Retinal pigment epithelial cell (primary cell): ENCODE measurements around the gene MTFR1L.

Experiments
- DNase-seq: peaks from one replicate; pipeline ENCODE4 v3.0.0-alpha.2; 2010; ENCODE audit warnings: low read depth
- H3K4me3 ChIP-seq: 2 replicates; pipeline ENCODE4 v1.5.1; 2011; ENCODE audit warnings: mild to moderate bottlenecking, low read length, control low read depth, moderate library complexity
- TF ChIP-seq, protein P1 (sequence below): conservative IDR thresholded peaks from 2 replicates; pipeline ENCODE4 v1.5.1; 2011; ENCODE audit warnings: low read depth, low read length, control low read depth, inconsistent platforms

Gene MTFR1L

DNA sequence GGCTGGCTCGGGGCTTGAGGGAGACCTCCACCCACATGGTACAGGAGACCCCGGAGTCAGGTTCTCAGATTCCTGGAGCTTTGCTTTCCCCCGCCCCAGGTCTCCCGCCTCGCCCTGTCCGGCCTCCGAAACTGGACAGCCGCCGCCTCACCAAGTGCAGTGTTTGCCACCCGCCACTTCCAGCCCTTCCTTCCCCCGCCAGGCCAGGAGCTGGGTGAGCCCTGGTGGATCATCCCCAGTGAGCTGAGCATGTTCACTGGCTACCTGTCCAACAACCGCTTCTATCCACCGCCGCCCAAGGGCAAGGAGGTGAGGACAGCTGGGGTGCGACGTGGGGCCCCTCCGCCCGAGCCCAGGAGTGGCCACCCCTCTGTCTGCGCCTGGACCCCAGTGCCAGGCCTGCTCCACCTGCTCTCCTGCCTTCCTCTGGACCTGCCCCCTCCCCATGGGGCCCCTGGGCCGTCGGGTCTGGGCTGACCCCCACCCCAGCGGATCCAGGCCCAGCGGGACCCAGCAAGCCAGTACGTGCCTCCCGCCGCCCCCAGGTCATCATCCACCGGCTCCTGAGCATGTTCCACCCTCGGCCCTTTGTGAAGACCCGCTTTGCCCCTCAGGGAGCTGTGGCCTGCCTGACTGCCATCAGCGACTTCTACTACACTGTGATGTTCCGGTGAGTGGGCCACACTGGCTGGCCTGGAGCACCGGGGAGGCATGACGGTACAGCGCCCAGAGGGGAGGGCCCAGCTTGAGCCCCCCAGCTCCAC is 11.1 kb upstream of the MTFR1L start:
- H3K4me3 ChIP-seq, result no peak overlapping the region
- DNase-seq, result no peak
- TF ChIP-seq, protein P1, sequence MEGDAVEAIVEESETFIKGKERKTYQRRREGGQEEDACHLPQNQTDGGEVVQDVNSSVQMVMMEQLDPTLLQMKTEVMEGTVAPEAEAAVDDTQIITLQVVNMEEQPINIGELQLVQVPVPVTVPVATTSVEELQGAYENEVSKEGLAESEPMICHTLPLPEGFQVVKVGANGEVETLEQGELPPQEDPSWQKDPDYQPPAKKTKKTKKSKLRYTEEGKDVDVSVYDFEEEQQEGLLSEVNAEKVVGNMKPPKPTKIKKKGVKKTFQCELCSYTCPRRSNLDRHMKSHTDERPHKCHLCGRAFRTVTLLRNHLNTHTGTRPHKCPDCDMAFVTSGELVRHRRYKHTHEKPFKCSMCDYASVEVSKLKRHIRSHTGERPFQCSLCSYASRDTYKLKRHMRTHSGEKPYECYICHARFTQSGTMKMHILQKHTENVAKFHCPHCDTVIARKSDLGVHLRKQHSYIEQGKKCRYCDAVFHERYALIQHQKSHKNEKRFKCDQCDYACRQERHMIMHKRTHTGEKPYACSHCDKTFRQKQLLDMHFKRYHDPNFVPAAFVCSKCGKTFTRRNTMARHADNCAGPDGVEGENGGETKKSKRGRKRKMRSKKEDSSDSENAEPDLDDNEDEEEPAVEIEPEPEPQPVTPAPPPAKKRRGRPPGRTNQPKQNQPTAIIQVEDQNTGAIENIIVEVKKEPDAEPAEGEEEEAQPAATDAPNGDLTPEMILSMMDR, result no peak

DNA sequence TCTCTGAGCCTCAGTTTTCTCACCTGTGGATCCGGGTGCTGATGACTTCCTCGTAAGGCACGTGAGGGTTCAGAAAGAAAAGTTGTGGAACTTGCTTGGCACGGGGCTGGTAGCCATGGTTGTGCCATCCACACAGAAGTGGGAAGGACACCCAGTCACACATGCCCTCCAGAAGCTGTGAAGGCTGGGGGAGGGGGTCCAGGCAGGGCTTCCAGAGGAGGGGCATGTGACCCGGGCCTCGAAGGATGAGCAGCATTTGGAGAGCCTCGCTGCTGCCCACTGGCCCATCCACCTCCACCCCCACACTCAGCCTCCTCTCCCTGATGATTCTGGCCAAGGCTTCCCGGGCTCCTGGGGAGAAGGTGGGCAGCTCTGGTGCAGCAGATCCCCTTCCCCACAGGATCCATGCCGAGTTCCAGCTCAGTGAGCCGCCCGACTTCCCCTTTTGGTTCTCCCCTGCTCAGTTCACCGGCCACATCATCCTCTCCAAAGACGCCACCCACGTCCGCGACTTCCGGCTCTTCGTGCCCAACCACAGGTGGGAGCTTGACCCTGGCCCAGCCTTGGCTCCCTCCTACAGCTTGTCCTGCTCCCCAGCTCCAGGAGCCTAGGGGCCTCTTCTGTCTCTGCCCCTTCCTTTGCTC is 10.3 kb upstream of the MTFR1L start:
- DNase-seq, result no peak
- TF ChIP-seq, protein P1, result no peak
- no peak overlapping the region for H3K4me3 ChIP-seq

DNA sequence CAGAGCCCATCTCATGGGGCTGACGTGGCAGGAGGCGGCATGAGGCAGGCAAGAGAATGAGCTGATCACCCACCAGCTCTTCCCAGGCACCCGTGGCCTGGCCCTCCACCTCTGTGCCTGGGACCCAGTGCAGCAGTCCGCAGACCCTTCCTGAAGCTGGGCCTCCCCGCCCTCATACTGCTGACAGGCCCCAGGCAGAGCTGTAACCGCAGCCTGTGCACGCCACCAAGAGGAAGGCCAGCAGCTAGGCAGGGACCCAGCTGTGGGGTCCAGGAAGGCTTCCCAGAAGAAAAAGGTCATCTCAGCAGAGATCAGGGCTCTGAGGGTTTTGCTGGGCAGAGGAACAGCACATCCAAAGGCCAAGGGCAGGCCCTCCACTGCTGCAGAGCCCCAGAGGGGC is 9.8 kb upstream of the MTFR1L start:
- H3K4me3 ChIP-seq, result no peak overlapping the region
- DNase-seq, result no peak
- TF ChIP-seq, protein P1, result no peak

DNA sequence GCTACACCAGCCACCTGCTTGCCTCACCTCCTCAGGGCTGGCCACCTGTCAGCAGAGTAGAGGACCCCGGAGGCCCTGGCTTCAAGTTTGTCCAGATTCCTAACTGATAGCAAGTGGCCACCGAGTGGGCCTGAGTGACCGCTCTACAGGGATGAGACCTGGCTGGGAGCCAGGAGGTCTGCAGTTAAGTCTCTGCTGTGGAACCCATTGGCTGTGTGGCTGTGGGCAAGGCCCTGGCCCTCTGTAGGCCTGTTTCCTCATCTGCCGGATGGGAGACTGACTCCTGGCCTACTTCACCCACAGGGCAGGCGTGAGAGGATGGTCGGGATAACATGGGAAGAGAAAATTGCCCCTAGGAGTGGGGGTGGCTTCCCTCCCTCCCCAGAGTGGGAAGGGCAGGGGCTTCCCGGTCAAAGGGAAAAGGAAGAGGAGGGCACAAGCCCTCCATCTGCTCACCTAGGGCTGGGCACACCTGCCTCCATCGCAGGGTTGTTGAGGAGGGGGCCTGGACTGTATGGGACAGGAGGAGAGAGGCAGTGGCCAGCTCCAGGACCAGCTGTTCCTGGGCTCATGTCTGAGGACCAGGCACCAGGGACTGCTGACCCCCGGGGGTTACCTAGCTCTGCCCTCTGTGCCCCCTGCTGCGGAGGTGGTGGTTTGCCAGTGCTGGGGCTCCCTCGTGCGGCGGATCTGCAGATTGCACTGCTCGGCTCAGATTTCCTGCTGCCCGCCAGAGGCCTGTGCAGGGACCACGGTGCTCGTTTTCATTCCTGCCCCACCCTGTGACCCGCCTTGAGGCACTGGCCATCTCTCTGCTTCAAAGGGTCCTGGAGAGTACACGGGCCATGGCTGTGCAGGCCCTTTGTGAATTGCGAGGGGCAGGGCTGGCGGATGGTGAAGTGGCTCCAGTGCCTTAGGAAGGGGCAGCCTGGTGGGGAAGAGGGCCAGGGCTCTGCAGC is 9.1 kb upstream of the MTFR1L start:
- TF ChIP-seq, protein P1, result peak; percentile 88
- DNase-seq, result no peak
- no peak overlapping the region for H3K4me3 ChIP-seq

DNA sequence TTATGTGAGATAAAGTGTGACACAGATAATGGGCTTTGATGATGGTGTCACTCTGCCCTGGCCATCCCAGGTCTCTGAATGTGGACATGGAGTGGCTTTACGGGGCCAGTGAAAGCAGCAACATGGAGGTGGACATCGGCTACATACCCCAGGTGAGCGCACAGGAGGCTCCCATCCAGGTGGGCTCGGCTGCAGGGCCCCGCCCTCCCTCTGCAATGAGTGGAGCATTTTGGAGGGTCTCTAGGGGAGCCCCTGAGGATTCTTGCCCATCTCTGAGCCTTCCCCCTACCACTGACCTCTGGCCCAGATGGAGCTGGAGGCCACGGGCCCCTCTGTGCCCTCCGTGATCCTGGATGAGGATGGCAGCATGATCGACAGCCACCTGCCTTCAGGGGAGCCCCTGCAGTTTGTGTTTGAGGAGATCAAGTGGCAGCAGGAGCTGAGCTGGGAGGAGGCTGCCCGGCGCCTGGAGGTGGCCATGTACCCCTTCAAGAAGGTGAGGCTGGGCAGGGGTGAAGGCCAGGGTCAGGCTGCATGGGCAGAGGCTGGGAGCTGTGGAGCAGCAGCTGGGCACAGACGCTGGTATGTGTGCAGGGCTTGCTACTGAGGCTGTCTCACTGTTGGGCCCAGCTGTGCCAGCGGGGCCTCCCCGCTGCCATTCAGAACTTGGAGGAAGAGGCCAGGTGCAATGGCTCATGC is 8.2 kb upstream of the MTFR1L start:
- TF ChIP-seq, protein P1, result no peak
- no peak for DNase-seq
- H3K4me3 ChIP-seq, result no peak overlapping the region

DNA sequence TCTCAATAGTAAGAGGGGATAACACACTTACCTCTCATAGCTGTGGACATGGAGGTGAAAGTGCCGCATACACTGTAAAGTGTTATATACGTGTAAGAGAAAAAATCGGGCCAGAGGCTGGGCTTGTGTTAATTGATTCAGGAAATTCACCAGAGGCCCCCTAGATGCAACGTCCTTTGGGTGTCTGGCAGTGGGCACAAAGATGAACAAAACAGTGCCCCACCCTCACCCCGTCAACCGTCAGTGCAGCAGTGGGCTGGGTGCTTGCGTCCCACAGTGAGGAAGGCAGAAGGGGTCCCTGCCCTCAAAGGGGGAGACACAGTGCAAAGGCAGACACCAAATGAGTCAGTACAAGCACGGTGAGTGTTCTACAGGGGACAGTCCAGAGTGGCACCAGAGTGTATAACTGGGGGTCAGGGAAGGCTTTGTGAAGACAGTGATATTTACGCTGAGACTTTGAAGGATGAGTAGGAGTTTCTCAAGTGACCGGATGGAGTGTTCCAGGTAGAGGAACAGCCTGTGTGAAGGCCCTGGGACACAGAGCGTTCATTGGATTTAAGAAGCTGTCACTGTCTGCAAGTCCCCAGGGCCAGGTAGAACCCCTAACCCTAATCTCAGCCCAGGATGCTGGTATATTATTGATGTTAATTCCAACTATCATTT is 6.6 kb upstream of the MTFR1L start:
- H3K4me3 ChIP-seq, result no peak overlapping the region
- TF ChIP-seq, protein P1, result no peak
- no peak for DNase-seq
